HL-60 (cell line): ENCODE data around the gene IGHMBP2.

Source experiments
- DNase-seq, 2 experiments: peaks; one replicate each; pipeline ENCODE4 v3.0.0-alpha.2; 2010 to 2020; ENCODE audit warnings: low read depth in 1 of 2, low spot score in 1 of 2
- H3K27ac ChIP-seq: fragments of 250-450 bp; sonication (Bioruptor Pico); replicated peaks from 2 replicates; pipeline ENCODE4 v1.5.1; 2020; ENCODE audit warnings: mild to moderate bottlenecking, moderate library complexity
- H3K27me3 ChIP-seq: fragments of 250-450 bp; sonication (Bioruptor Pico); 2 replicates; pipeline ENCODE4 v1.5.1; 2021; ENCODE audit warnings: mild to moderate bottlenecking, moderate library complexity; ENCODE audit not compliant: insufficient read depth, poor library complexity, severe bottlenecking
- H3K4me3 ChIP-seq: replicated peaks from 2 replicates; pipeline ENCODE4 v1.5.1; 2011; ENCODE audit warnings: mild to moderate bottlenecking, control low read depth, low read length; ENCODE audit not compliant: insufficient read depth
- CTCF ChIP-seq: IDR thresholded peaks from one replicate; pipeline ENCODE4 v1.5.1; 2011; ENCODE audit warnings: low read length, control low read depth, inconsistent platforms; ENCODE audit not compliant: insufficient read depth
- GABPA ChIP-seq: IDR thresholded peaks from 2 replicates; pipeline ENCODE4 v1.6.1; 2012; ENCODE audit warnings: low read depth
- POLR2AphosphoS5 ChIP-seq: IDR thresholded peaks from 2 replicates; pipeline ENCODE4 v1.6.1; 2012; ENCODE audit warnings: low read depth
- REST ChIP-seq: IDR thresholded peaks from 2 replicates; pipeline ENCODE4 v1.6.1; 2012; ENCODE audit warnings: low read depth; ENCODE audit not compliant: insufficient replicate concordance
- SPI1 ChIP-seq: IDR thresholded peaks from 2 replicates; pipeline ENCODE4 v1.6.1; 2012; ENCODE audit warnings: low read depth, mild to moderate bottlenecking, borderline replicate concordance

IGHMBP2 gene

GRCh38 chr11:68890490-68891231 is 13.0 kb upstream of the IGHMBP2 start:
- Histone ChIP-seq H3K27me3 (no peaks in the 10 kb centered on the region), H3K27ac (no peak overlapping the region), H3K4me3 (no peak overlapping the region)
- peak in 1 of 2 experiments; percentile 43 for DNase-seq
- TF ChIP-seq SPI1, result peak; percentile 82; the same call in 1 of the 2 replicates
- no peak for TF ChIP-seq POLR2AphosphoS5
- no peak for TF ChIP-seq REST
- TF ChIP-seq CTCF, result no peak

DNA sequence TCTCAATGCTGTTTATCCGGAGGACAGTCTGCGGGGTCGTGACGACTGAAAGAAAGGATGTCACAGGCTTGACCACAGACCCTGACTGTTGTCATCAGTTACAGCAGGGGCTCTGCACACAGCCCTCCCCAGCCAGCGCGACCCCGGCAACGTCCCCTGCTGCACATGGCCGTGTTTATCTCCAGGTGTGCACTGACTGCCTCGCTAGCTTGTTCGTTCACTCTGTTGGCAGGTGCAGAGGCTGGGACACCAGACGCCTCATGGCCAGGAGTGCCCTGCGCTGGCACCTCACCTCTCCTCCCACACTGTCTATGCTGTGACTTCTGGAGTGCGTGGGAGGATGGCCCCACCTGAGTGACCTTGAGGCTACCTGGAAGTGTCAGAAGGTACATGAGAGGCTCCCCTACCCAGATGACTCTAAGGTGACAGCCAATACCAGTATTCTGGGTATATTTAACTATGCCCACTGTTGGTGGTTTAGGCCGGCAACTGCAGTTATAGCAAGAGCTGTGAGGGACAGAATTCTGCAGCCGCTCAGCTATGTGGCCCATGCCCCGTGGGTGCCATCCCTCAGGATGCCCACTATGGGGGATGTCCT is 12.2 kb upstream of the IGHMBP2 start:
- H3K27me3 ChIP-seq, result no peaks in the 10 kb centered on the region
- no peak overlapping the region for H3K27ac ChIP-seq
- no peak for DNase-seq
- no peak overlapping the region for H3K4me3 ChIP-seq
- TF ChIP-seq REST (no peak), GABPA (no peak), SPI1 (no peak), POLR2AphosphoS5 (no peak), CTCF (no peak)

DNA sequence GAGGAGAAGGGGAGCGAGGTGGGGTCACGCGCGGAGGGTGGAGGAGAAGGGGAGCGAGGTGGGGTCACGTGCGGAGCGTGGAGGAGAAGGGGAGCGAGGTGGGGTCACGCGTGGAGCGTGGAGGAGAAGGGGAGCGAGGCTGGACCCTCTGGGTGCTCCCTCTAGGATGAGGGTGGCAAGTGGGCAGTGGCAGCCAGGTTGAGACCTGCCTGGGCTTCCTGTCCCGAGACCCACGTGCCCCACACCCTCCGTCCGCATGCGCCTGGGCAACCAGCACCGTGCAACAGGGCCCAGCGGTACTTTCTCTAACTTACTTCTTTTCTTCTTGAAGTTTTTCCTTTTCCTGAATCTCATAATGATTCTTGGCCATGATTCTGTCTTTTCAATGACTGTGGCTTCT is 11.1 kb upstream of the IGHMBP2 start:
- H3K4me3 ChIP-seq, result no peak overlapping the region
- H3K27ac ChIP-seq, result no peak overlapping the region
- no peak for TF ChIP-seq CTCF
- no peak for TF ChIP-seq GABPA
- TF ChIP-seq REST, result no peak
- no peaks in the 10 kb centered on the region for H3K27me3 ChIP-seq
- no peak for DNase-seq
